Measurements from ENCODE around the gene PTHLH.

DNA sequence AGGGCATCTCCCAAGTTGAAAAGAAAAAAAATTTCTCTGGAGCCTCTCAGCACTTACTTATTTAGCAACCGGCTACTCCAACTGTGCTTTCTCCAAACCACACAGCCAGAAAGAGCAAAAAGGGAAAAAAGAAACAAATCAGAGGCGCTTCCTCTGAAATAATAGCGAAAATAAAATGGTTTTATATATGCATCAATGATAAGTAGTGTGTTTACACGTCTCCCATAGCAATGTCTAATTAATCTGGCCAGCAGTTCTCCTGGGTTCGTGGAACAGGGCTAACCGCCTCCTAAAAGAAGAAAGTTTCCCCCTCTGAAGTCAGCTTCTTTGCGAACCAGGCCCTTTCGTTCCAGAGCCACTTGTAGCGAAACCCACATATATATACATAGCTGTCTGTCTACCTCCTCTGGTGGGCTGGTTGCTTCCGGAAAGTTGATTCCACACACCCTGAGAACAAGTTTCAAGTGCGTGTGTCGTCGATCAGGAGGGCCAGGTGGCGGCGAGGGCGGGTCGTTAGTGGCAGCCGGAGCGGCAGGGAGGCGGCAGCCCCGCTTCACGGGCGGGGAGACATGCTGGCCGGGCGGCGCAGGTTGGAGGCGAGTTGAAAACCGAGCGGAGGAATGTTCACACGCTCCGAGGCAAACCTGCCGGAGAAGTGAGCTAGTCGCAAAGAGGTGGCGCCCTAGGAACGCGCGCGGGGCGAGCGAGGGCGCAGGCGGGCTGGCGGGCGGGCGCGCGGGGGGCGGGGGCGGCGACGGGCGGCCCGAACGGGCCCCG, 2.7 kb downstream of the PTHLH start:
- TF ChIP-seq, protein P1, sequence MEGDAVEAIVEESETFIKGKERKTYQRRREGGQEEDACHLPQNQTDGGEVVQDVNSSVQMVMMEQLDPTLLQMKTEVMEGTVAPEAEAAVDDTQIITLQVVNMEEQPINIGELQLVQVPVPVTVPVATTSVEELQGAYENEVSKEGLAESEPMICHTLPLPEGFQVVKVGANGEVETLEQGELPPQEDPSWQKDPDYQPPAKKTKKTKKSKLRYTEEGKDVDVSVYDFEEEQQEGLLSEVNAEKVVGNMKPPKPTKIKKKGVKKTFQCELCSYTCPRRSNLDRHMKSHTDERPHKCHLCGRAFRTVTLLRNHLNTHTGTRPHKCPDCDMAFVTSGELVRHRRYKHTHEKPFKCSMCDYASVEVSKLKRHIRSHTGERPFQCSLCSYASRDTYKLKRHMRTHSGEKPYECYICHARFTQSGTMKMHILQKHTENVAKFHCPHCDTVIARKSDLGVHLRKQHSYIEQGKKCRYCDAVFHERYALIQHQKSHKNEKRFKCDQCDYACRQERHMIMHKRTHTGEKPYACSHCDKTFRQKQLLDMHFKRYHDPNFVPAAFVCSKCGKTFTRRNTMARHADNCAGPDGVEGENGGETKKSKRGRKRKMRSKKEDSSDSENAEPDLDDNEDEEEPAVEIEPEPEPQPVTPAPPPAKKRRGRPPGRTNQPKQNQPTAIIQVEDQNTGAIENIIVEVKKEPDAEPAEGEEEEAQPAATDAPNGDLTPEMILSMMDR (conservative IDR thresholded peaks at IDR 0.05; ENCODE audit: low read depth in 2 of 2), result peak in 1 of 2 experiments; percentile 53; a peak in 2 of 4 replicates
- TF ChIP-seq NANOG (IDR thresholded peaks at IDR 0.05; ENCODE audit: borderline replicate concordance) (no peak), EZH2 (IDR thresholded peaks at IDR 0.05; ENCODE audit: low read depth, unreplicated experiment) (peak; percentile 92), EZH2phosphoT487 (IDR thresholded peaks at IDR 0.05; ENCODE audit: unreplicated experiment) (peak; percentile 39)

All from GM23338 (cell line).